SIG-M5 treated with dmso at 0.1 percent for 504 hours (cell line): ENCODE measurements around the gene TMEM163.
"Not testable (repeated sequence)": the region's sequence is repeated elsewhere in the genome, so short reads cannot be mapped to it uniquely, and the experiment has no call there.

Source experiments
- DNase-seq: peaks from one replicate; lab custom pipeline; 2025; ENCODE audit not compliant: unreplicated experiment; lab: John Stamatoyannopoulos, UW

The TMEM163 gene

GRCh38 chr2:134718817-134719814, at the start of gene TMEM163:
TMEM163 (minus strand) TSS chr2:134719000.
- DNase-seq, result no peak

DNA sequence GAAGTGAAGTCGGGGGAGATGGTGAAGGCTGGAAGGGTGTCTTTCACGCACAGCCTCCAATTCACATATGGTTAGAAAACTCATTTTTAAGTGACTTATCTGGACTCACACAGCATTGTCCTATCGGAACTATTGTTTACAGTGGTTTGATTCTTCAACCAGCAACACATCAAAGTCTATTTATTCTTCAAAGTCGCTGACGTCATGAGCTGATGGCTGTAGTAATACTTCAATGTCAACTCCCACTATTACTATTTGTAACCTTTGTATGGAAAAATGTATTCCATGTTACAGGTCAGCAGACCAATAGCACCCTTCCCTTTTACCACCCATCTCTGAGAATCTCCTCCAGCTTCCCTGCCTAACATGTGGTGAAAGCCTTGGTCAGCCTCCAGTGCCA, 47.8 kb upstream of the TMEM163 start:
- no peak for DNase-seq

DNA sequence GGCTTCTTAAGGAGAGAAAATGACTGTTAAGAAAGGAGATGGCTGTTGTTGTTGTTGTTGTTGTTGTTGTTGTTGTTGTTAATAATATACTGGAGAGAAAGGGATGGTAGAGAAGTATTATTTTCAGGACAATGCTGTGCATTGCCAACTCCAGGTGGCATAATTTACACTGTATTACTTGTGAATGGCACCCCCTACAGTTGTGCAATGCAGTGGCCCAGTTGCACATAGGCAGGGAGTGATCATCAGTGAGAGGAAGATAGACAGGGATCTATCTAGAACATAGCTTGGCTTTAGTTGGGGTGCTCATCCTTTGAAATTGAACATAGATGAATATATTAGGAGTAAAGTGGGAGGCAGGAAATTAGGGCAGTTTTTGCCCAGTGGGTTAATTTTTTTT, 47.2 kb upstream of the TMEM163 start:
- no peak for DNase-seq

DNA sequence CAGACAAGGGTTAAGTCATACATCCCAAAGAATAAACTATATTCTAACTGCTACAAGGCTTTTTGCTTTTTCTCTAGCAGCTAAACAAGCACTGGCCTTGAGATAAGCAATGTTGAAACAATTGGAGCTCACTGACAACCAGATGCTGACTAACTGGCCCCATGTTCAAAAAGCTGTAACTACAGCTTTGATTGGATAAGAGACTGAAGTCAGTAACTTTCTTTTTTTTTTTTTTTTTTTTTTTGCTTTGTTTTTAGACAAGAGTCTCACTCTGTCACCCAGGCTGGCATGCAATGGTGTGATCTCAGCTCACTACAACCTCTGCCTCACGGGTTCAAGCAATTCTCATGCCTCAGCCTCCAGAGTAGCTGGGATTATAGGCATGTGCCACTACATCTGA, 45.4 kb upstream of the TMEM163 start:
- DNase-seq, result no peak

DNA sequence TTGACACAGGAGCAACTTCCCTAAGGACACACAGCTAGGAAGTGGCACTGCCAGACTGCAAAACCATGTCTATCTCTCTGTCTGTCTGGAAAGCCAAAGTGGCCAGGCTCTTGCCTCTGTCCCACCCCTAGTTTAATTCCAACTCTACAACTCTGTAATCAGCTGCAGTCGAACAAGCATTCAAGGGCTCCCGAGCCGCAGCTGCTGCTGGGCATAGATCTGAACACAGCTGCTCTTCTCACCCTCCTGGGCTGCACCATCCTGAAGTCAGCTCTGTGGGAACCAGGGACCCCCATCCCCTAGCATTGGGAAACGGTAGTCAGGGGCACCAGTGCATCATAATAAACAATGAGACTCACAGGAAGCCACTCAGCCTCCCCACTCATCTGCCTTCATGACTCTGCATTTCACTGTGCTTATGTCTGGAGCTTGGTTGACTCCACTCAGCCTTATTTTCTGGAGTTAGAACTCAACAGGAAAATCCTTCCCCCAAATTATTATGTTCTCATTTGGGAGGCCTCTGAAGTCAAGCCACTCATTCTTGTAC, 44.4 kb upstream of the TMEM163 start:
- DNase-seq, result no peak

GRCh38 chr2:134762508-134762907, 43.7 kb upstream of the TMEM163 start:
- DNase-seq, result no peak

GRCh38 chr2:134760385-134760784, 41.6 kb upstream of the TMEM163 start:
- no peak for DNase-seq

GRCh38 chr2:134758633-134759032, 39.8 kb upstream of the TMEM163 start:
- DNase-seq, result no peak

DNA sequence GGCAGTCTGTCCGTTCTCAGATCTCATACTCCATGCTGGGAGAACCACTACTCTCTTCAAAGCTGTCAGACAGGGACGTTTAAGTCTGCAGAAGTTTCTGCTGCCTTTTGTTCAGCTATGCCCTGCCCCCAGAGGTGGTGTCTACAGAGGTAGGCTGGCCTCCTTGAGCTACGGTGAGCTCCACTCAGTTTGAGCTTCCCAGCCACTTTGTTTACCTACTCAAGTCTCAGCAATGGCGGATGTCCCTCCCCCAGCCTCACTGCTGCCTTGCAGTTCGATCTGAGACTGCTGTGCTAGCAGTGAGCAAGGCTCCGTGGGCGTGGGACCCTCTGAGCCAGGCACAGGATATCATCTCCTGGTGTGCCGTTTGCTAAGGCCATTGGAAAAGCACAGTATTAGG, 33.2 kb upstream of the TMEM163 start:
- not testable (repeated sequence) for DNase-seq

DNA sequence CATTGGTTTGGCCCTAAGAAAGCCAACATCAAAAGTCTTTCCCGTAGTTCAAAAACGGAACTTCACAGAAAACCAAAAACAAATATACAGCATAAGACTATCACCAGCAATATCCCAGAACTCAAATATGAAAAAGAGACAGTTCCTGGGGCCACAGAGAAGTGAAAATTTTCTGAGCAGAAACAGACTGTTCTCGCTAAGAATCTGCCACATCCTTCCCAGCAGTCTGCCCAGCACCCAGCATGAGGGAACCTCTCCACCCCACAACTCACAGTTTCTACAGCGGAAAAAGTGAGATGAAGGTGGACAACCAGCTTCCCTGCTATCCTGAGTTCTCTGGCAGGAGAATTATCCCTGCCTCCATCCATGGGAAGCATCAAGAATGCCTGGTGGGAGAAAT, 26.7 kb upstream of the TMEM163 start:
- DNase-seq, result no peak

GRCh38 chr2:134745023-134745422, 26.2 kb upstream of the TMEM163 start:
- DNase-seq, result no peak

- DNase-seq, result peak; percentile 94
Measured at GRCh38 chr2:134739879-134740301, 21.1 kb upstream of the TMEM163 start.

- peak; percentile 7 for DNase-seq
Measured at GRCh38 chr2:134739236-134739878, 20.6 kb upstream of the TMEM163 start.

DNA sequence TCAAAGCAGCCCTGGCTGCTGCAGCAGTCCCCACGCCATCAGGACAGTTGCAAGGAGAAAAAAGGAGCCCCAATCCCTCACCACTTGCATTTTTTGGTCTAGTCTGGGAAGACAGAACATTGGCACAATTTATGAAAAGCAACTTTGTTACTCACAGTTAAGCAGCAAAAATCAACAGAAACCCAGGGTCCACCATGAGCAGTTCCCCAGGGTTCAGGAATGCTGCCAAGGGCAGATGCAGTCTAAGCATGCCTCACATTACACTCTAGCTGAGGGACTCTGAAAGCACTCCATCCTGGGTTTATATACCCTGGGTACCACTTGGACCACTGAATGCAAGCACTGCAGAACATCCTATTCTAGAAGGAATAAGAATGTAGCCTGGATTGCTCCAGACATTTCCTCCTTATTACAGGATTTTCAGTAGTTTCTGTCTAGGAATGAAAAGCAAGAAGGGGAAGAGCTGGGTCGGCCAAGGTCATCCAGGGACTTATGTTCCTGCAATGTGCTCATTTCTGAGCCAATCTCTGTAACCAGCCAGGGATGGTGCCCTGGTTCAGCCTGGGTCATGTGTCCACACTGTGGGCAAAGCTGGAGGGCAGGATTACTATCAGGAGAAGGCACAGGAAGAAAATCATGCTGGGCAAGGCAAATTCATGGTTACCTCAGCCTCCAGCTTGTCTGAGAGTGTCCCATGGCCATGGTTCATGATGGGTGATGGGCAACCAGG, 19.5 kb upstream of the TMEM163 start:
- no peak for DNase-seq

DNA sequence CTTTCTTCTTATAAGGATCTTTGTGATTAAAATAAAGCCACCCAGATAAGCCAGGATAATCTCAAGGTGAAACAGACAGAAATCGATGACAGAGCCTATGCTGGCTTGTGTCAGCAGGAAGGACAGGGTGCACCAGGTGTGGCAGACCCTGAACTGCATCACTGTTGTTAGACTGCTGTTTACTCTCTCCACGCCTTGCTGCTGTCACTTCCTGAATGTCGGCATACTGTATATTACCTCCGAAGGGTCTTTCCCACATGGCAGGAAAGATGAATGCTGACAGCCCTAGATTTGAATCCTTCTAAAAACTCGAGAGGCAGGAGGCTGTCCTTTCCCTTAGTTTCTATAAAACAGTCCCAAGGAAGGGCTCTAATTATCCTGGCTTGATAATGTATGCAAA, 18.9 kb upstream of the TMEM163 start:
- no peak for DNase-seq

DNA sequence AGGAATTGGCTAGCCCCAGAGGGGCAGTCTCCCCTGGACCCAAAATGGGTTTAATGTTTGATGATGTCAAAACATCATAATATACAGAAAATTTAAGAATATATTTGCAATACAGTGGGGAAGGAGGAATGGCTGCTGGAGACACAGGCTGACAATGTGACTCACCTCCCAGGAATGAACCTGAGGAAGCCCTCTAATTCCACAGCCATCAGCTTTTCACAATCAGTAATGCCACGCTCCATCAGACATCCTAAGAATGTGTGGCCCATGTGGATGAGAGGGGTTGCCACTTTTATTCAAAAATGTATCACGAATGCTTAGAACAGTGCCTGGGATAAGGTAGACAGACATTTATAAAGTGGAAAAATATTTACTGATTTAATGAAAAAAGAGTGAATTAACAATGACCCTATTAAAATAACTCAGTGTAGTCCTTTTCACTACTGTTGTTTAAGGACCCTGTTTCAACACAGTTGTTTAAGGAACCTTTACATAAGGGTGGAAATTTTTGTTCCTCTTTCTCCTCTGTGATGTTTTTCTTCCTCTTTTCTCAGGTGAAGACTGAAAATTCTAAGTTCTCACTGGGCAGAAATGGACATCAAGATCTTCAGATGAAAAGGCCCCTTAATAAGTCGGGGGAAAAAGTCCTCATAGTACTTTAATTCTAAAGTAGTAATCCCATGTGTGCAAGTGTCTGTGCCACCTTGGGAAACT, 17.5 kb upstream of the TMEM163 start:
- peak; percentile 75 for DNase-seq

DNA sequence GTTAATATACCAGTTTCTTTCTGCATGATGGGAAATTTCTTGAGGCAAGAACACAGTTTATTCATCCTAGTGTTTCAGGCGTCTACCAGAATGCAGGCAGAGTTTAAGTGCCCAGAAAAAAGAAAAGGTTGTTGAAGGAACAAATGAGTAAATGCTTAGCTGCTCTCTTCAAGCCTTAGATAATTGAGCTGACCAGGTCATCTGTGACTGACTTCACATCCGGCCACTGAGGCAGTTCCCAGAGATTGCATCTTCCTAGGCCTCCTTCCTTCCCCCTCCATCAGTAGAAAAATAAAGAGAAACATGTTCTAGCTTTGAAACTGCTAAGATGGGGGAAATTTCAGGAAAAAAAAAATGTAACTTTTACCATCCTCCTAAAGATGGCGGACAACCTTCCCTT, 9.4 kb upstream of the TMEM163 start:
- no peak for DNase-seq

- no peak for DNase-seq
Measured at GRCh38 chr2:134727385-134727784, 8.6 kb upstream of the TMEM163 start.

- no peak for DNase-seq
Measured at GRCh38 chr2:134726645-134727044, 7.8 kb upstream of the TMEM163 start.

- no peak for DNase-seq
Measured at GRCh38 chr2:134725876-134726275, 7.1 kb upstream of the TMEM163 start.

DNA sequence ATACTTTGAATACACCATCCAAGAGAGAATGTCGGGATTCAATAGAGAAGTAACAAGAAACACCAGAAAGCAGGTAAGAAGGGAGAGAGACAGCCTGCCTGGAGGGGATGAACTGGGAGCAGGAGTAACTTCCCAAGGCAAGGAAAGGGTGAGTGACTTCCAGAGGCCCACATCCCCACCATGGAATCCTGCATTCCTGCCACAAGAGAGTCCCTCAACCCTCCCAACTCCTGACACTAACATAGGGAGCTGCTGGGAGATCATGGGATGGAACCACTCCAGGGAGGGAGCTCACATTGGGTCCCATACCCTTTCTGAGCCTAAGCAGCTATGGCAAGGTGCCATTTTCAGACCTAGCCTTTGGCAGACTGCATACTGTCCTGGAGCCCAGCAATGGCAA, 5.5 kb upstream of the TMEM163 start:
- DNase-seq, result no peak
